ENCODE data around the gene SIGMAR1.

DNA sequence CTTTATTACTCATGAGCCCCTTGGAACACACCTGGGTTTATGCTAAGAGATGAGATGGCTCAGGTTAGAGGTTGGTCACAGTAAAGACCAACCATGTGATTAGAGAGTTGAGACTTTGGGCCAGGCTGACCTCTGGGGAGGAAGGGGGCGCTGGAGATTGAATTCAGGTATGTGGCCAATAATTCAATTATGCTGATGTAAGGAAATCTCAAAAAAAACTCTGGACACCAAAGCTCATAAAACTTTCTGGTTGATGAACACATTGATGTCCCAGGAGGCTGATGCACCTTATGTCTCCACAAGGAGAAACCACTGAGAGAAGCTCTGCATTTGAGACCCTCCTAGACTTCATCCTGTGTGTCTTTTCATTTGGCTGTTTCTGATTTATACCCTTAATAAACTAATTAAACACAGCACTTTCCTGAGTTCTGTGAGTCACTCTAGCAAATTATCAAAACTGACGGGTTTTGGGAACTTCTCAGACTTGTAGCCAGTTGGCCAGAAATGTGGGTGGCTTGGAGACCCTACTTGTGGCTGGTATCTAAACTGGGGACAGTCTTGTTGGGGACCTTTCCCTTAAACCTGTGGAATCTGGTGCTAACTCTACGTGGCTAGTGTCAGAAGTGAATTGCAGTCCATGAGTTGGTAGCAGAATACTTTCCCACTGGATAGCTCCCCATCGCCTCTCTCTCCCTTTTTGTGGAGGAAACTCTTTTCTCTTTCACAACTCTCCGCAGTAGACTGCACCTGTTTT, 32.4 kb upstream of the SIGMAR1 start:
- TF ChIP-seq CTCF (IDR thresholded peaks at IDR 0.05) (no peak), POLR2A (IDR thresholded peaks at IDR 0.05) (no peak)

All from testis (tissue), 2 donors.